Trophoblast cell (in vitro differentiated cells and primary cell): Measurements from ENCODE around the gene LHX6.

Source experiments
- DNase-seq, 2 donors: peaks; one replicate each; pipeline ENCODE4 v3.0.0-alpha.2; 2016
- H2AFZ ChIP-seq: 2 replicates; pipeline ENCODE4 v1.6.1; 2013; ENCODE audit warnings: low read length, moderate library complexity, mild to moderate bottlenecking; ENCODE audit not compliant: insufficient read depth, poor library complexity
- H2AK5ac ChIP-seq: 2 replicates; pipeline ENCODE4 v1.6.1; 2013; ENCODE audit warnings: mild to moderate bottlenecking, low read length
- H2BK120ac ChIP-seq: 2 replicates; pipeline ENCODE4 v1.6.1; 2013; ENCODE audit warnings: low read length, mild to moderate bottlenecking, moderate library complexity; ENCODE audit not compliant: insufficient read depth, poor library complexity
- H2BK12ac ChIP-seq: 2 replicates; pipeline ENCODE4 v1.6.1; 2013; ENCODE audit warnings: mild to moderate bottlenecking, low read length, moderate library complexity
- H2BK5ac ChIP-seq: 2 replicates; pipeline ENCODE4 v1.6.1; 2013; ENCODE audit warnings: low read length, low read depth, moderate library complexity, mild to moderate bottlenecking; ENCODE audit not compliant: poor library complexity
- H3K14ac ChIP-seq: 2 replicates; pipeline ENCODE4 v1.6.1; 2013; ENCODE audit warnings: mild to moderate bottlenecking, low read length
- H3K18ac ChIP-seq: 2 replicates; pipeline ENCODE4 v1.6.1; 2013; ENCODE audit warnings: mild to moderate bottlenecking, low read length
- H3K23ac ChIP-seq: 2 replicates; pipeline ENCODE4 v1.6.1; 2013; ENCODE audit warnings: low read length
- H3K27ac ChIP-seq: 2 replicates; pipeline ENCODE4 v1.5.1; 2013; ENCODE audit warnings: low read depth, mild to moderate bottlenecking, inconsistent platforms, low read length, moderate library complexity
- H3K27me3 ChIP-seq: 2 replicates; pipeline ENCODE4 v1.6.1; 2013; ENCODE audit warnings: inconsistent platforms, mild to moderate bottlenecking, low read length, moderate library complexity; ENCODE audit not compliant: insufficient read depth
- H3K36me3 ChIP-seq, 2 experiments: 1 replicate in 1 of 2; 2 replicates in 1 of 2; pipeline ENCODE4 v1.6.1; 2013; ENCODE audit warnings: low read length in 2 of 2, mild to moderate bottlenecking in 2 of 2, moderate library complexity in 1 of 2; ENCODE audit not compliant: insufficient read depth in 2 of 2, control insufficient read depth in 1 of 2
- H3K4ac ChIP-seq: 2 replicates; pipeline ENCODE4 v1.6.1; 2013; ENCODE audit warnings: low read depth, mild to moderate bottlenecking, low read length, moderate library complexity
- H3K4me1 ChIP-seq, 2 experiments: 1 replicate in 1 of 2; 2 replicates in 1 of 2; pipeline ENCODE4 v1.6.1; 2013; ENCODE audit warnings: low read length in 2 of 2, mild to moderate bottlenecking in 2 of 2, moderate library complexity in 1 of 2; ENCODE audit not compliant: insufficient read depth in 2 of 2, control insufficient read depth in 1 of 2
- H3K4me2 ChIP-seq: 2 replicates; pipeline ENCODE4 v1.6.1; 2013; ENCODE audit warnings: inconsistent platforms, mild to moderate bottlenecking, low read length, moderate library complexity
- H3K4me3 ChIP-seq: 2 replicates; pipeline ENCODE4 v1.5.1; 2013; ENCODE audit warnings: mild to moderate bottlenecking, low read depth, low read length, inconsistent platforms
- H3K79me1 ChIP-seq: one replicate; pipeline ENCODE4 v1.6.1; 2013; ENCODE audit warnings: low read length
- H3K79me2 ChIP-seq: 2 replicates; pipeline ENCODE4 v1.6.1; 2013; ENCODE audit warnings: low read length, mild to moderate bottlenecking; ENCODE audit not compliant: control insufficient read depth, insufficient read depth, poor library complexity
- H3K9ac ChIP-seq: 2 replicates; pipeline ENCODE4 v1.6.1; 2013; ENCODE audit warnings: mild to moderate bottlenecking, low read length
- H3K9me3 ChIP-seq: 2 replicates; pipeline ENCODE4 v1.6.1; 2013; ENCODE audit warnings: low read depth, mild to moderate bottlenecking, control low read depth, inconsistent platforms, low read length; ENCODE audit not compliant: insufficient read depth
- H4K12ac ChIP-seq: 2 replicates; pipeline ENCODE4 v1.6.1; 2013; ENCODE audit warnings: low read depth, mild to moderate bottlenecking, low read length, moderate library complexity
- H4K8ac ChIP-seq: 2 replicates; pipeline ENCODE4 v1.6.1; 2013; ENCODE audit warnings: low read depth, mild to moderate bottlenecking, low read length, moderate library complexity
- H4K91ac ChIP-seq: one replicate; pipeline ENCODE4 v1.6.1; 2013; ENCODE audit warnings: low read depth, mild to moderate bottlenecking, low read length, moderate library complexity
- WGBS: extraction: QIAGEN DNeasy Blood & Tissue Kit; methylation state at CpG from one replicate; pipeline ENCODE4 v1.1.7; 2013; ENCODE audit warnings: missing lambda C conversion rate; ENCODE audit not compliant: insufficient read length, insufficient coverage; ENCODE audit errors: extremely low coverage; 5-methylcytosine and 5-hydroxymethylcytosine counted together

LHX6 gene

GRCh38 chr9:122217640-122218039 lies 11.1 kb downstream of the LHX6 start:
- no peaks in the 10 kb centered on the region for H3K79me2 ChIP-seq
- H3K14ac ChIP-seq = no peak overlapping the region
- H3K36me3 ChIP-seq = no peaks in the 10 kb centered on the region
- no peak for DNase-seq
- H3K4me2 ChIP-seq = no peak overlapping the region
- H4K12ac ChIP-seq = no peak overlapping the region
- peaks cover 88% of the 10 kb centered on the region for H3K27me3 ChIP-seq
- H4K91ac ChIP-seq = no peak overlapping the region
- H2AK5ac ChIP-seq = no peak overlapping the region
- H3K9ac ChIP-seq = no peak overlapping the region
- no peak overlapping the region for H2BK5ac ChIP-seq
- no peak overlapping the region for H3K4me3 ChIP-seq
- H2BK12ac ChIP-seq = no peak overlapping the region
- no peaks in the 10 kb centered on the region for H3K79me1 ChIP-seq
- H2BK120ac ChIP-seq = no peak overlapping the region
- no peak overlapping the region for H3K27ac ChIP-seq
- H3K4me1 ChIP-seq = peaks cover 6 to 10% of the 10 kb centered on the region in 2 experiments
- peaks cover 17% of the 10 kb centered on the region for H3K9me3 ChIP-seq
- no CpG with 5 or more reads among the region's 4 CpGs for WGBS
- no peak overlapping the region for H2AFZ ChIP-seq
- no peak overlapping the region for H4K8ac ChIP-seq
- H3K23ac ChIP-seq = no peak overlapping the region
- H3K18ac ChIP-seq = no peak overlapping the region
- H3K4ac ChIP-seq = no peak overlapping the region

DNA sequence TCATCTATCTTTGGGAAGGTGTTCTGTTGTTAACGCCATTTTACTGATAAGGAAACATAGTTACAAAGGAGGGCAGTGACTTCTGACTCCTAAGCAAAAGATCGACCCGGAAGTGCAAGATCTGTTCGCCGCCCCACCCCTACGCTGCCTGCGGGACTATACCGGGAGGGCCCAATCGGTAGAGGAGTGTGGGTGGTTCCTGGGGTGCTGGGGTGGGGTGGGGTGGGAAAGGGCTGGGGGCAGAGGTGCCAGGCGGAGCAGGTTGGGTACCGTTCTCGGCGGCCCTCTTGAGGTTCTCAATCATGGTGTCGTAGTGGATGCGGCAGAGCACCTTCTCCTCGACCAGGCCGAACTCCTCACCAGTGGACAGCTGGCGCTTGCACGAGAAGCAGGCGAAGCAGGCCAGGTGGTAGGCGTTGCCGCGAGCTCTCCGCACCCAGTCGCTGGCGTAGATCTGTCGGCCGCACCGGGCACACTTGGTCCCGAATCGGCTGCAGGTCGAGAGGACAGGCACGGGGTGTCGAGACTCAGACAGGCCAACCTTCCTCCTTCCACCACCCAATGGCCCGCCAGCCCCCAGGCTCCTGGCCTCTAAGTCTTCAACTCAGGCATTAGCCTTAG lies 11.8 kb downstream of the LHX6 start:
- H3K27me3 ChIP-seq = peaks cover 89% of the 10 kb centered on the region
- no peak overlapping the region for H3K14ac ChIP-seq
- WGBS = no CpG with 5 or more reads among the region's 35 CpGs

GRCh38 chr9:122216138-122216797 lies 12.5 kb downstream of the LHX6 start:
- Histone ChIP-seq H4K12ac (no peak overlapping the region), H3K9ac (no peak overlapping the region), H3K14ac (no peak overlapping the region), H3K27me3 (peaks cover 88% of the 10 kb centered on the region), H3K27ac (no peak overlapping the region), H2BK12ac (no peak overlapping the region), H3K18ac (no peak overlapping the region), H3K9me3 (peaks cover 18% of the 10 kb centered on the region), H3K4me2 (no peak overlapping the region), H3K36me3 (no peaks in the 10 kb centered on the region), H3K23ac (no peak overlapping the region), H3K79me1 (no peaks in the 10 kb centered on the region), H2AK5ac (no peak overlapping the region), H4K91ac (no peak overlapping the region), H3K4me3 (no peak overlapping the region), H2BK5ac (no peak overlapping the region), H2AFZ (no peak overlapping the region), H3K4me1 (peaks cover 6 to 10% of the 10 kb centered on the region in 2 experiments), H4K8ac (no peak overlapping the region), H3K79me2 (no peaks in the 10 kb centered on the region), H2BK120ac (no peak overlapping the region), H3K4ac (no peak overlapping the region)
- no CpG with 5 or more reads among the region's 4 CpGs for WGBS
- no peak for DNase-seq

More for the DNA sequence above, 11.8 kb downstream of the LHX6 start:
- Histone ChIP-seq H3K9ac (no peak overlapping the region), H3K27ac (no peak overlapping the region), H3K36me3 (no peaks in the 10 kb centered on the region), H3K79me2 (no peaks in the 10 kb centered on the region), H2BK12ac (no peak overlapping the region), H3K23ac (no peak overlapping the region), H2AFZ (no peak overlapping the region), H3K4me3 (no peak overlapping the region), H2BK120ac (no peak overlapping the region), H3K4me1 (peaks cover 6 to 10% of the 10 kb centered on the region in 2 experiments), H2AK5ac (no peak overlapping the region), H4K8ac (no peak overlapping the region), H4K91ac (no peak overlapping the region), H3K18ac (no peak overlapping the region), H3K4me2 (no peak overlapping the region), H3K9me3 (peaks cover 18% of the 10 kb centered on the region), H4K12ac (no peak overlapping the region), H3K4ac (no peak overlapping the region), H3K79me1 (no peaks in the 10 kb centered on the region), H2BK5ac (no peak overlapping the region)
- no peak for DNase-seq

DNA sequence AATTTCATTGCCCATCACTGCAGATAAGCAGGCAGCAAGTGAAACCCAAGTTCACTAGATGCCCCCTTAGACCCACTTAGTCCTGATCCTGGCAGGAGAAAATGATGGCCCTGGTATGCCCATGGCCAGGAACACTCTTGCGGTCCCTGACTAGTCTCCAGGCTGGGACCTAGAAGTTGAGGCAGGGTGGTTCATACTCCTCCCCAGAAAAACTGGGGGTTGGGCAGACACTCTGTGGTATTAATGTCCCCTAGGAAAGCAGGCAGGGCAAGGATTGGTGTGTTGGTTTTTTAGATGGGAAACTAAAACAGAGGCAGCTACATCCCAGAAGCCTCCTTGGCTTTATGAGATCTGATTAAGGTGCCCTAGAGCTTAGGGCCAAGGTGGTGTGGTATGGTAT lies 13.1 kb downstream of the LHX6 start:
- Histone ChIP-seq H3K4me1 (peaks cover 6 to 10% of the 10 kb centered on the region in 2 experiments), H3K4me2 (no peak overlapping the region), H3K79me2 (no peaks in the 10 kb centered on the region), H3K23ac (no peak overlapping the region), H4K12ac (no peak overlapping the region), H3K4me3 (no peak overlapping the region), H2BK5ac (no peak overlapping the region), H3K27ac (no peak overlapping the region), H2BK12ac (no peak overlapping the region), H2BK120ac (no peak overlapping the region), H3K14ac (no peak overlapping the region), H3K79me1 (no peaks in the 10 kb centered on the region), H3K4ac (no peak overlapping the region), H2AFZ (no peak overlapping the region), H3K36me3 (no peaks in the 10 kb centered on the region), H2AK5ac (no peak overlapping the region), H3K9me3 (peaks cover 18% of the 10 kb centered on the region), H4K8ac (no peak overlapping the region), H3K27me3 (peaks cover 82% of the 10 kb centered on the region), H3K9ac (no peak overlapping the region), H4K91ac (no peak overlapping the region), H3K18ac (no peak overlapping the region)
- WGBS = no CpG with 5 or more reads among the region's 1 CpG
- DNase-seq = no peak
